H1 (cell line): Measurements from ENCODE around the gene KLF13. TPM values are rescaled to one million over a fixed set of nuclear protein-coding genes. Genes with fewer than 3 reads are reported as not detected.
A peak's percentile ranks its signal among the peaks of the same experiment; 100 is the strongest.

Experiments used
- CTCF ChIA-PET: fragments of 300-600 bp; sonication (Branson Sonifier 250); formaldehyde crosslinking; loops from one replicate; lab custom pipeline; 2021; ENCODE audit not compliant: partially characterized antibody; lab: Charles Lee
- POLR2A ChIA-PET: fragments of 300-600 bp; sonication (Branson Sonifier 250); formaldehyde crosslinking; loops from one replicate; lab custom pipeline; 2021; ENCODE audit warnings: inconsistent platforms; ENCODE audit not compliant: partially characterized antibody; lab: Charles Lee
- DNase-seq, 2 experiments: peaks; one replicate each; pipeline versions ENCODE4 v3.0.0 to v3.0.0-alpha.2; 2010 to 2022; ENCODE audit warnings: low spot score in 2 of 2, low read depth in 1 of 2, mixed read lengths in 1 of 2
- FAIRE-seq: peaks from 2 replicates; lab custom pipeline; 2011; peaks lifted over from hg19 to GRCh38; lab: Jason Lieb, UNC
- H2AFZ ChIP-seq: 2 replicates; pipeline ENCODE4 v1.8.1; 2012; ENCODE audit warnings: low read length, inconsistent platforms
- H2AK5ac ChIP-seq: 2 replicates; pipeline ENCODE4 v1.6.1; 2013; ENCODE audit warnings: low read depth, low read length
- H2BK120ac ChIP-seq: replicated peaks from 2 replicates; pipeline ENCODE3; 2013; ENCODE audit warnings: low read depth, low read length, inconsistent platforms
- H2BK12ac ChIP-seq: 2 replicates; pipeline ENCODE4 v1.6.1; 2013; ENCODE audit warnings: low read depth, low read length
- H2BK15ac ChIP-seq: 2 replicates; pipeline ENCODE4 v1.6.1; 2013; ENCODE audit warnings: low read length
- H2BK20ac ChIP-seq: 2 replicates; pipeline ENCODE4 v1.6.1; 2013; ENCODE audit warnings: low read length
- H2BK5ac ChIP-seq: 2 replicates; pipeline ENCODE4 v1.6.1; 2013; ENCODE audit warnings: low read depth, low read length
- H3K14ac ChIP-seq: 2 replicates; pipeline ENCODE4 v1.6.1; 2013; ENCODE audit warnings: inconsistent platforms; ENCODE audit not compliant: insufficient read length
- H3K18ac ChIP-seq: 2 replicates; pipeline ENCODE4 v1.6.1; 2013; ENCODE audit warnings: low read length; ENCODE audit errors: extremely low read depth
- H3K23ac ChIP-seq: 2 replicates; pipeline ENCODE4 v1.6.1; 2013; ENCODE audit warnings: inconsistent platforms; ENCODE audit not compliant: insufficient read length
- H3K23me2 ChIP-seq: 2 replicates; pipeline ENCODE4 v1.6.1; 2013; ENCODE audit warnings: low read depth, low read length
- H3K27ac ChIP-seq: 2 replicates; pipeline ENCODE4 v1.6.1; 2011; ENCODE audit warnings: low read depth, low read length, inconsistent platforms
- H3K27me3 ChIP-seq, 4 experiments: replicated peaks in 1 of 4; 1 replicate in 1 of 4; 2 replicates in 3 of 4; pipeline versions ENCODE4 v1.6.1 to v1.8.1; 2011 to 2013; ENCODE audit warnings: low read length in 3 of 4, mild to moderate bottlenecking in 3 of 4, inconsistent platforms in 2 of 4, mixed read lengths in 2 of 4, moderate library complexity in 1 of 4; ENCODE audit not compliant: control insufficient read depth in 3 of 4, insufficient read depth in 3 of 4; ENCODE audit errors: extremely low read depth in 1 of 4
- H3K36me3 ChIP-seq, 4 experiments: 2 replicates each; pipeline versions ENCODE4 v1.6.1 to v1.8.1; 2011 to 2013; ENCODE audit warnings: mild to moderate bottlenecking in 4 of 4, low read length in 3 of 4, moderate library complexity in 2 of 4, control low read depth in 1 of 4, inconsistent platforms in 1 of 4; ENCODE audit not compliant: insufficient read depth in 4 of 4, control insufficient read depth in 2 of 4
- H3K4ac ChIP-seq: replicated peaks from 2 replicates; pipeline ENCODE3; 2013; ENCODE audit warnings: low read length, low read depth, mixed read lengths, inconsistent platforms; ENCODE audit not compliant: insufficient read length
- H3K4me1 ChIP-seq, 4 experiments: replicated peaks in 1 of 4; 1 replicate in 1 of 4; 2 replicates in 3 of 4; pipeline versions ENCODE4 v1.6.1 to v1.8.1; 2011 to 2013; ENCODE audit warnings: low read length in 3 of 4, inconsistent platforms in 2 of 4, mixed read lengths in 1 of 4; ENCODE audit not compliant: insufficient read depth in 4 of 4, control insufficient read depth in 3 of 4
- H3K4me2 ChIP-seq, 2 experiments: 2 replicates each; pipeline versions ENCODE4 v1.6.1 to v1.8.1; 2011 to 2013; ENCODE audit warnings: low read depth in 2 of 2, low read length in 2 of 2, control low read depth in 1 of 2, inconsistent platforms in 1 of 2, mild to moderate bottlenecking in 1 of 2; ENCODE audit not compliant: insufficient read depth in 1 of 2
- H3K4me3 ChIP-seq, 4 experiments: fragments of 200-600, 300-600 bp in 1 of 4; sonication (generic), shearing (Covaris generic), sonication (Bioruptor Twin) in 1 of 4; 2 replicates each; pipeline versions ENCODE4 v1.5.1 to v1.8.1; 2011 to 2016; ENCODE audit warnings: low read length in 4 of 4, low read depth in 3 of 4, control low read depth in 2 of 4, inconsistent platforms in 2 of 4, mild to moderate bottlenecking in 2 of 4, mixed read lengths in 1 of 4, moderate library complexity in 1 of 4; ENCODE audit not compliant: insufficient read depth in 2 of 4; ENCODE audit errors: extremely low read depth in 1 of 4
- H3K56ac ChIP-seq: replicated peaks from 2 replicates; pipeline ENCODE3; 2013; ENCODE audit warnings: low read depth, mild to moderate bottlenecking, mixed read lengths, low read length, inconsistent platforms; ENCODE audit not compliant: insufficient read length
- H3K79me1 ChIP-seq: 2 replicates; pipeline ENCODE4 v1.6.1; 2013; ENCODE audit warnings: low read depth, low read length, control low read depth
- H3K79me2 ChIP-seq, 2 experiments: 2 replicates each; pipeline versions ENCODE4 v1.6.1 to v1.8.1; 2012 to 2013; ENCODE audit warnings: low read length in 2 of 2, mild to moderate bottlenecking in 2 of 2, inconsistent platforms in 1 of 2; ENCODE audit not compliant: insufficient read depth in 2 of 2, control insufficient read depth in 1 of 2
- H3K9ac ChIP-seq, 4 experiments: replicated peaks in 1 of 4; 1 replicate in 1 of 4; 2 replicates in 3 of 4; pipeline versions ENCODE4 v1.6.1 to v1.8.1; 2011 to 2013; ENCODE audit warnings: low read depth in 3 of 4, low read length in 3 of 4, control low read depth in 2 of 4, mild to moderate bottlenecking in 2 of 4, moderate library complexity in 2 of 4, inconsistent platforms in 1 of 4; ENCODE audit errors: extremely low read depth in 1 of 4
- H3K9me3 ChIP-seq, 2 experiments: 2 replicates each; pipeline versions ENCODE4 v1.6.1 to v1.8.1; 2012 to 2013; ENCODE audit warnings: mild to moderate bottlenecking in 2 of 2, moderate library complexity in 2 of 2, control low read depth in 1 of 2, inconsistent platforms in 1 of 2, low read depth in 1 of 2, low read length in 1 of 2, mixed read lengths in 1 of 2; ENCODE audit not compliant: insufficient read depth in 2 of 2
- H4K20me1 ChIP-seq, 2 experiments: replicated peaks in 1 of 2; 2 replicates each; pipeline versions ENCODE3 to v1.8.1; 2011 to 2013; ENCODE audit warnings: inconsistent platforms in 2 of 2, low read length in 2 of 2, mild to moderate bottlenecking in 1 of 2; ENCODE audit not compliant: insufficient read depth in 2 of 2, control insufficient read depth in 1 of 2
- H4K5ac ChIP-seq: 2 replicates; pipeline ENCODE4 v1.6.1; 2013; ENCODE audit warnings: low read length, low read depth, mixed read lengths, inconsistent platforms; ENCODE audit not compliant: insufficient read length
- H4K8ac ChIP-seq: 2 replicates; pipeline ENCODE4 v1.8.0; 2013; ENCODE audit warnings: mild to moderate bottlenecking, moderate library complexity, low read length, inconsistent platforms; ENCODE audit not compliant: insufficient read depth; ENCODE audit errors: extremely low read depth
- H4K91ac ChIP-seq: replicated peaks from 2 replicates; pipeline ENCODE3; 2013; ENCODE audit warnings: low read length, mixed read lengths, inconsistent platforms; ENCODE audit not compliant: insufficient read length
- BACH1 ChIP-seq: IDR thresholded peaks from 2 replicates; pipeline ENCODE4 v1.6.1; 2012; ENCODE audit warnings: low read length, improper control_type of control experiment
- CEBPB ChIP-seq: IDR thresholded peaks from 2 replicates; pipeline ENCODE4 v1.6.1; 2012; ENCODE audit warnings: low read depth, low read length
- CREB1 ChIP-seq: IDR thresholded peaks from 2 replicates; pipeline ENCODE4 v1.6.1; 2012; ENCODE audit warnings: inconsistent platforms
- CTCF ChIP-seq, 3 experiments: IDR thresholded peaks; 1 replicate in 2 of 3; 2 replicates in 1 of 3; pipeline versions ENCODE4 v1.5.1 to v1.6.1; 2011; ENCODE audit warnings: low read length in 3 of 3, mild to moderate bottlenecking in 3 of 3, inconsistent platforms in 2 of 3, low read depth in 1 of 3, moderate library complexity in 1 of 3; ENCODE audit not compliant: insufficient read depth in 1 of 3; ENCODE audit errors: control extremely low read depth in 1 of 3
- RFX5 ChIP-seq: IDR thresholded peaks from 2 replicates; pipeline ENCODE4 v1.6.1; 2011; ENCODE audit warnings: low read depth, low read length, improper control_type of control experiment, borderline replicate concordance
- SP4 ChIP-seq: IDR thresholded peaks from 2 replicates; pipeline ENCODE4 v1.6.1; 2012; ENCODE audit warnings: low read length, inconsistent platforms
- WGBS, 2 experiments: shearing (Covaris generic) in 1 of 2; methylation state at CpG; one replicate each; pipeline versions ENCODE4 v1.1.6 to v1.1.7; 2013 to 2015; ENCODE audit warnings: low lambda C conversion rate in 2 of 2, mixed read lengths in 2 of 2, inconsistent platforms in 1 of 2, low coverage in 1 of 2, missing lambda C conversion rate in 1 of 2; ENCODE audit not compliant: insufficient replicate concordance in 2 of 2, insufficient coverage in 1 of 2, insufficient read length in 1 of 2; ENCODE audit errors: extremely low coverage in 1 of 2, missing lambda C conversion rate in 1 of 2; 5-methylcytosine and 5-hydroxymethylcytosine counted together
- polyA plus RNA-seq, 7 experiments: library from polyadenylated mRNA; depleted of rRNA in 3 of 7; stranded (reverse) in 5 of 7; unstranded in 2 of 7; fragments of >200 nt in 5 of 7; fragments of 200-250 nt in 2 of 7; gene quantifications; 1 replicate in 5 of 7; 2 replicates in 1 of 7; 4 replicates in 1 of 7; pipeline versions ENCODE4 v1.2.1 to v1.2.3, GENCODE V29; 2011 to 2013; ENCODE audit warnings: missing spikeins in 2 of 7, mixed read lengths in 2 of 7
- total RNA-seq: library from RNA; stranded (reverse); fragmentation: NEBNext Ultra II Directional; extraction: Animal tissue kit (Norgen Biotek cat#: 25700); gene quantifications from 2 replicates; pipeline ENCODE4 v1.2.1, GENCODE V29; 2021

KLF13 gene
- total and polyA plus RNA-seq, 2 of the 8 experiments (the other 6 are each of a cell fraction or from before 2014, with no cell fraction given) = 18.3 to 33.4 TPM

GRCh38 chr15:31328428-31328968, 1.9 kb downstream of the KLF13 start:
- no peak overlapping the region; the same call in 1 of the 2 replicates for H3K18ac ChIP-seq
- H3K36me3 ChIP-seq = no peaks in the 10 kb centered on the region
- H3K79me2 ChIP-seq = peaks cover 7 to 41% of the 10 kb centered on the region in 2 experiments
- no peak overlapping the region for H2BK120ac ChIP-seq
- H3K4me3 ChIP-seq = peak overlapping the region; percentile 57 to 83 (median 71)
- CTCF ChIA-PET = interaction anchor here (0.7 to 1.5 kb wide), 6 partner anchors 14 to 160 kb away, joined by 3 to 5 read pairs (median 4); no protein-coding TSS in a partner anchor
- H4K8ac ChIP-seq = peak overlapping the region; percentile 12; the same call in 1 of the 2 replicates
- no peak overlapping the region for H2AK5ac ChIP-seq
- H2AFZ ChIP-seq = no peak overlapping the region
- H3K27me3 ChIP-seq = peaks cover 0 to 7% (median 3%) of the 10 kb centered on the region in 4 experiments; a peak in 3 of 7 replicates
- H3K14ac ChIP-seq = no peak overlapping the region
- WGBS, 2 experiments = 4% methylated on average over 22 of the region's 35 CpGs; no CpG with 5 or more reads in 1 of the 2 experiments
- H3K9ac ChIP-seq = no peak overlapping the region; a peak in 2 of 7 replicates
- H3K56ac ChIP-seq = no peak overlapping the region
- FAIRE-seq = no peak
- no peak overlapping the region for H4K91ac ChIP-seq
- H3K9me3 ChIP-seq = no peaks in the 10 kb centered on the region
- H2BK12ac ChIP-seq = no peak overlapping the region
- TF ChIP-seq RFX5 (no peak), CEBPB (no peak), CREB1 (no peak), CTCF (IDR thresholded peaks at IDR 0.05; ENCODE audit: control extremely low read depth in 1 of 3, insufficient read depth in 1 of 3, low read depth in 1 of 3, low read length in 3 of 3) (no peak), BACH1 (no peak), SP4 (no peak)
- peak overlapping the region; percentile 73 to 80 for H3K4me2 ChIP-seq
- H3K4ac ChIP-seq = no peak overlapping the region
- H3K27ac ChIP-seq = no peak overlapping the region
- H3K23ac ChIP-seq = no peak overlapping the region
- peaks cover 27 to 28% of the 10 kb centered on the region in 2 experiments for H4K20me1 ChIP-seq
- POLR2A ChIA-PET = interaction anchor here (0.7 to 1.1 kb wide), 5 partner anchors 22 to 65 kb away, joined by 3 to 7 read pairs (median 3); no protein-coding TSS in a partner anchor
- peaks cover 3 to 18% (median 10%) of the 10 kb centered on the region in 4 experiments for H3K4me1 ChIP-seq
- no peak overlapping the region for H2BK20ac ChIP-seq
- no peak overlapping the region for H4K5ac ChIP-seq
- peaks cover 16% of the 10 kb centered on the region for H3K79me1 ChIP-seq
- H2BK15ac ChIP-seq = no peak overlapping the region
- no peak for DNase-seq
- no peak overlapping the region for H2BK5ac ChIP-seq
- peaks cover 15% of the 10 kb centered on the region; the same call in 1 of the 2 replicates for H3K23me2 ChIP-seq
